CD14-positive monocyte (primary cell): ENCODE data around the gene DLGAP3. TPM values are rescaled to one million over a fixed set of nuclear protein-coding genes. Genes with fewer than 3 reads are reported as not detected.

Source experiments
- DNase-seq, 3 donors: peaks; one replicate each; pipeline ENCODE4 v3.0.0-alpha.2; 2011 to 2022
- H2AFZ ChIP-seq: 2 replicates; pipeline ENCODE4 v1.6.0; 2012; ENCODE audit warnings: mild to moderate bottlenecking, low read depth, low read length, inconsistent platforms; ENCODE audit not compliant: insufficient read depth, poor library complexity, severe bottlenecking
- H3K27ac ChIP-seq, 2 donors: 1 replicate in 1 of 2; 2 replicates in 1 of 2; pipeline ENCODE4 v1.5.1; 2012 to 2013; ENCODE audit warnings: low read length in 2 of 2, control low read depth in 1 of 2, inconsistent platforms in 1 of 2, low read depth in 1 of 2, mild to moderate bottlenecking in 1 of 2
- H3K27me3 ChIP-seq, 2 donors: one replicate each; pipeline versions ENCODE4 v1.6.0 to v1.6.1; 2011 to 2013; ENCODE audit warnings: low read length in 2 of 2; ENCODE audit not compliant: control insufficient read depth in 2 of 2, insufficient read depth in 2 of 2
- H3K36me3 ChIP-seq, 2 donors: replicated peaks in 1 of 2; 1 replicate in 1 of 2; 2 replicates in 1 of 2; pipeline versions ENCODE4 v1.5.1 to v1.6.1; 2012 to 2013; ENCODE audit warnings: low read length in 2 of 2, control low read depth in 1 of 2, inconsistent platforms in 1 of 2, mild to moderate bottlenecking in 1 of 2; ENCODE audit not compliant: insufficient read depth in 2 of 2, control insufficient read depth in 1 of 2
- H3K4me1 ChIP-seq, 2 donors: 1 replicate in 1 of 2; 2 replicates in 1 of 2; pipeline versions ENCODE4 v1.5.1 to v1.6.1; 2012 to 2013; ENCODE audit warnings: low read length in 2 of 2, control low read depth in 1 of 2, inconsistent platforms in 1 of 2, mild to moderate bottlenecking in 1 of 2, moderate library complexity in 1 of 2; ENCODE audit not compliant: insufficient read depth in 2 of 2, control insufficient read depth in 1 of 2
- H3K4me2 ChIP-seq: replicated peaks from 2 replicates; pipeline ENCODE3; 2012; ENCODE audit warnings: low read length, moderate library complexity, mild to moderate bottlenecking; ENCODE audit not compliant: poor library complexity, severe bottlenecking; ENCODE audit errors: extremely low read depth
- H3K4me3 ChIP-seq, 3 experiments: fragments of 200-600 bp in 1 of 3; sonication (generic) in 1 of 3; replicated peaks in 1 of 3; 1 replicate in 2 of 3; 2 replicates in 1 of 3; pipeline ENCODE4 v1.5.1; 2011 to 2013; ENCODE audit warnings: low read length in 3 of 3, mild to moderate bottlenecking in 3 of 3, control low read depth in 2 of 3, low read depth in 2 of 3, inconsistent platforms in 1 of 3, moderate library complexity in 1 of 3
- H3K79me2 ChIP-seq: 2 replicates; pipeline ENCODE4 v1.6.0; 2012; ENCODE audit warnings: mild to moderate bottlenecking, control low read depth, inconsistent platforms, low read length, moderate library complexity; ENCODE audit not compliant: insufficient read depth
- H3K9ac ChIP-seq: 2 replicates; pipeline ENCODE4 v1.6.0; 2017; ENCODE audit warnings: low read length, mild to moderate bottlenecking; ENCODE audit not compliant: insufficient read depth, poor library complexity, severe bottlenecking
- H3K9me3 ChIP-seq, 2 donors: replicated peaks in 1 of 2; 1 replicate in 1 of 2; 2 replicates in 1 of 2; pipeline versions ENCODE4 v1.5.1 to v1.6.1; 2012 to 2013; ENCODE audit warnings: low read length in 2 of 2, control low read depth in 1 of 2; ENCODE audit not compliant: control insufficient read depth in 1 of 2, insufficient read depth in 1 of 2
- H4K20me1 ChIP-seq: 2 replicates; pipeline ENCODE4 v1.6.0; 2012; ENCODE audit warnings: mild to moderate bottlenecking, low read length, control low read depth, moderate library complexity; ENCODE audit not compliant: insufficient read depth
- H3K27ac Mint-ChIP-seq, 7 donors: one replicate each; pipeline ENCODE4 v1.8.0; 2020; ENCODE audit warnings: mild to moderate bottlenecking in 7 of 7, mixed read lengths in 7 of 7, moderate library complexity in 6 of 7, inconsistent platforms in 2 of 7
- H3K27me3 Mint-ChIP-seq, 3 donors: one replicate each; pipeline ENCODE4 v1.8.0; 2021 to 2022; ENCODE audit warnings: low read depth in 3 of 3, mild to moderate bottlenecking in 3 of 3, mixed read lengths in 3 of 3, moderate library complexity in 3 of 3, inconsistent platforms in 1 of 3
- H3K36me3 Mint-ChIP-seq, 2 donors: one replicate each; pipeline ENCODE4 v1.8.0; 2020; ENCODE audit warnings: mixed read lengths in 2 of 2, inconsistent platforms in 1 of 2, mild to moderate bottlenecking in 1 of 2
- H3K4me1 Mint-ChIP-seq: one replicate; pipeline ENCODE4 v1.8.0; 2020; ENCODE audit warnings: mild to moderate bottlenecking, mixed read lengths
- H3K4me3 Mint-ChIP-seq, 2 donors: one replicate each; pipeline ENCODE4 v1.8.0; 2020; ENCODE audit warnings: mild to moderate bottlenecking in 2 of 2, mixed read lengths in 2 of 2, moderate library complexity in 1 of 2
- H3K9me3 Mint-ChIP-seq, 7 donors: one replicate each; pipeline ENCODE4 v1.8.0; 2020 to 2022; ENCODE audit warnings: mixed read lengths in 7 of 7, mild to moderate bottlenecking in 6 of 7, moderate library complexity in 6 of 7, inconsistent platforms in 2 of 7
- CTCF ChIP-seq: fragments of 200-600 bp; IDR thresholded peaks from one replicate; pipeline ENCODE4 v1.8.0; 2022; ENCODE audit warnings: antibody characterized with exemption, mild to moderate bottlenecking
- WGBS: methylation state at CpG from one replicate; pipeline ENCODE4 v1.1.5; 2013; ENCODE audit warnings: missing lambda C conversion rate; ENCODE audit not compliant: insufficient coverage; 5-methylcytosine and 5-hydroxymethylcytosine counted together
- intact Hi-C, 2 donors: fragments of 100-400 bp; cut with micrococcal nuclease; formaldehyde crosslinking; loops; one replicate each; pipeline versions ENCODE4 v1.15.0 to v1.15.1; 2023
- polyA plus RNA-seq, 3 donors: library from polyadenylated mRNA; depleted of rRNA in 1 of 3; unstranded in 2 of 3; stranded (reverse) in 1 of 3; fragments of 300-500 nt in 2 of 3; fragments of >200 nt in 1 of 3; fragmentation: Illumina TruSeq in 2 of 3; gene quantifications; 1 replicate in 2 of 3; 2 replicates in 1 of 3; pipeline ENCODE4 v1.2.3, GENCODE V29; 2012 to 2021

DLGAP3 gene
- polyA plus RNA-seq, 3 donors, result 0.10 to 0.56 (median 0.16) TPM

DNA sequence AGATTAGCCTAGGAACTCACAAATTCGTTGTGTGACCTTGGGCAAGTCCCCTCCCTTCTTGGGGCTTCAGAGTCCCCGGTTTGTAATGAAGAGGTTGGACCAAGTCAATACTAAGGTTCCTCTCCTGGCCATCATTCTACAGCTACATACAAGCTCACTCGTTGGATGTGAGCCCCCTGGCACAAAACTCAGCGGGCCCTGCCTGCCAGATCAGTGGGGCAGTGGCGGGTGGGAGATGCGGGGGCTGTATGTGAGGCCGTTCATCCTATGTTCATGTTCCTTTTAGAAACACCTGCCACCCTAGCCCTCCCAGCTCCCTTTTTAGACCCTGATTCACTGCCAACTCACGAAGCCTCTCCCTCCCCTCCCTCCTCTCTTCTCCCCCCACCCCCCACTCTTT is 2.1 kb downstream of the DLGAP3 start:
- Mint-ChIP-seq H3K4me3 (peak overlapping the region in 1 of 2 donors; percentile 53), H3K27me3 (peaks cover 62 to 86% (median 76%) of the 10 kb centered on the region in 3 donors), H3K36me3 (peaks cover 0 to 5% of the 10 kb centered on the region in 2 donors), H3K9me3 (peaks cover 0 to 26% (median 10%) of the 10 kb centered on the region in 7 donors), H3K27ac (no peak overlapping the region), H3K4me1 (peaks cover 5% of the 10 kb centered on the region)
- 85% methylated on average over 4 of the region's 8 CpGs for WGBS
- Histone ChIP-seq H3K9ac (no peak overlapping the region), H3K36me3 (no peaks in the 10 kb centered on the region), H4K20me1 (no peaks in the 10 kb centered on the region), H2AFZ (no peak overlapping the region), H3K27me3 (peaks cover 67 to 81% of the 10 kb centered on the region in 2 donors), H3K27ac (no peak overlapping the region), H3K4me1 (peaks cover 0 to 5% of the 10 kb centered on the region in 2 donors), H3K4me2 (no peak overlapping the region), H3K9me3 (peaks cover 0 to 12% of the 10 kb centered on the region in 2 donors), H3K4me3 (no peak overlapping the region), H3K79me2 (no peaks in the 10 kb centered on the region)
- intact Hi-C loops, result no loop called here
- DNase-seq, result no peak
- TF ChIP-seq CTCF, result no peak

DNA sequence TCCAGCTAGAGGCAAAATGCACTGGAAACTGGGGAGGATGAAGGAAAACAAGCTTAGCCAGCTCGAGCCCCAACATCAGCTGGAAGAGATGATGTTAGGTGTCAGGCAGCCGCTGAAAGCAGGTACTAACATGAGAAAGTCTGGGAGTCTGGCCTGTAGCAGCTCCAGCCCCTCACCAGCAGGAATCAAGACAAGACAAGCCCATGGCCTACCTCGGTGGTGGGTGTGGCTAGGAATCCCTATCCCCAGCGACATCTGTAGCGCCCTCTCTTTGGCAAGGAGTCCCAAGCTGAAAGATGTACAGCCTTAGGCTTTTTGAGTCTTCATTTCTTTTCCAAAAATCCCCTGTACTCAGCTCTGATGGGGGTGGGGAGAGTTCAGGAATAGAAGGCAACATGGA is 2.6 kb downstream of the DLGAP3 start:
- Histone ChIP-seq H4K20me1 (no peaks in the 10 kb centered on the region), H3K9ac (no peak overlapping the region), H3K9me3 (peaks cover 0 to 12% of the 10 kb centered on the region in 2 donors), H3K27ac (no peak overlapping the region), H3K36me3 (no peaks in the 10 kb centered on the region), H3K79me2 (no peaks in the 10 kb centered on the region), H3K4me1 (peaks cover 0 to 5% of the 10 kb centered on the region in 2 donors), H3K4me3 (no peak overlapping the region), H3K27me3 (peaks cover 65 to 82% of the 10 kb centered on the region in 2 donors), H3K4me2 (no peak overlapping the region), H2AFZ (no peak overlapping the region)
- peaks cover 5% of the 10 kb centered on the region for H3K4me1 Mint-ChIP-seq
- no peak for DNase-seq
- H3K9me3 Mint-ChIP-seq, result peaks cover 0 to 23% (median 10%) of the 10 kb centered on the region in 7 donors
- WGBS, result 40% methylated on average over 1 of the region's 5 CpGs
- H3K4me3 Mint-ChIP-seq, result peak overlapping the region in 1 of 2 donors; percentile 53
- no peak overlapping the region for H3K27ac Mint-ChIP-seq
- peaks cover 0 to 5% of the 10 kb centered on the region in 2 donors for H3K36me3 Mint-ChIP-seq
- no peak for TF ChIP-seq CTCF
- intact Hi-C loops, result no loop called here
- peaks cover 59 to 86% (median 73%) of the 10 kb centered on the region in 3 donors for H3K27me3 Mint-ChIP-seq
